ENCODE measurements around the gene YPEL2.

Gene YPEL2

DNA sequence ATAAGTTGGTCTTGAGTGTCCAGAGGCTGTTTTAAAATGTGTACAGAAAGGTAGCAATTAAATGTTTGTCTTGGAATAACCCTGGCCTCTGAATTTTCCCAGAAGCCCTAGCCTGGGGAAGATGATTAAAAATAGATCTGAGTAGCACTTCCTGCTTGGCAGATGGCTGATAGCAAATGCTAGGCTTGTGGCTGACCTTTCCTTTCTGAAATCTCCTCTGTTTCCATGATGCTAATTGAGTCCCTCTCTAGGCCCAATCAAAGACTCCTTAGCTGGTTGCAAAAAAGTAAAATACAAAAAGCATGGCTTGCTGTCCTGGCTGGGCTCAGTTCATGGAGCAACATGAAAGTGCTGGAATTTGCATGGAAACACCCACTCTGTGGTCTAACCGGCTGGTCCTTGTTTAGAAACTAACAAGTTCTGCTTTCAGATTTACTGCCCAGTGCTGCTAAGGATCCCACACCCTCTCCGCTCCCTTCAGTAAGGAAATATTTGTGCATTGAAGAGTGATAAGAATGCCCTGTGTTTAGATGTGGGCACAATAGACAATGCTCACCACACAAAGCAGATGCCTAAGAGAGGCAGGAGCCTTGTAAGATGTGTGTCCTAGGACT, 40.8 kb downstream of the YPEL2 start:
- DNase-seq (ENCODE audit: extremely low spot score): peak; percentile 50
- CTCF ChIA-PET: interaction anchor here (1.5 kb wide), 1 partner anchor 69 kb away, joined by 4 read pairs; no protein-coding TSS in a partner anchor
- TF ChIP-seq, protein P1, sequence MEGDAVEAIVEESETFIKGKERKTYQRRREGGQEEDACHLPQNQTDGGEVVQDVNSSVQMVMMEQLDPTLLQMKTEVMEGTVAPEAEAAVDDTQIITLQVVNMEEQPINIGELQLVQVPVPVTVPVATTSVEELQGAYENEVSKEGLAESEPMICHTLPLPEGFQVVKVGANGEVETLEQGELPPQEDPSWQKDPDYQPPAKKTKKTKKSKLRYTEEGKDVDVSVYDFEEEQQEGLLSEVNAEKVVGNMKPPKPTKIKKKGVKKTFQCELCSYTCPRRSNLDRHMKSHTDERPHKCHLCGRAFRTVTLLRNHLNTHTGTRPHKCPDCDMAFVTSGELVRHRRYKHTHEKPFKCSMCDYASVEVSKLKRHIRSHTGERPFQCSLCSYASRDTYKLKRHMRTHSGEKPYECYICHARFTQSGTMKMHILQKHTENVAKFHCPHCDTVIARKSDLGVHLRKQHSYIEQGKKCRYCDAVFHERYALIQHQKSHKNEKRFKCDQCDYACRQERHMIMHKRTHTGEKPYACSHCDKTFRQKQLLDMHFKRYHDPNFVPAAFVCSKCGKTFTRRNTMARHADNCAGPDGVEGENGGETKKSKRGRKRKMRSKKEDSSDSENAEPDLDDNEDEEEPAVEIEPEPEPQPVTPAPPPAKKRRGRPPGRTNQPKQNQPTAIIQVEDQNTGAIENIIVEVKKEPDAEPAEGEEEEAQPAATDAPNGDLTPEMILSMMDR (IDR thresholded peaks at IDR 0.05; ENCODE audit: control extremely low read depth, extremely low read depth, low read depth, missing control alignments): no peak
- POLR2A ChIA-PET: no interaction called here

DNA sequence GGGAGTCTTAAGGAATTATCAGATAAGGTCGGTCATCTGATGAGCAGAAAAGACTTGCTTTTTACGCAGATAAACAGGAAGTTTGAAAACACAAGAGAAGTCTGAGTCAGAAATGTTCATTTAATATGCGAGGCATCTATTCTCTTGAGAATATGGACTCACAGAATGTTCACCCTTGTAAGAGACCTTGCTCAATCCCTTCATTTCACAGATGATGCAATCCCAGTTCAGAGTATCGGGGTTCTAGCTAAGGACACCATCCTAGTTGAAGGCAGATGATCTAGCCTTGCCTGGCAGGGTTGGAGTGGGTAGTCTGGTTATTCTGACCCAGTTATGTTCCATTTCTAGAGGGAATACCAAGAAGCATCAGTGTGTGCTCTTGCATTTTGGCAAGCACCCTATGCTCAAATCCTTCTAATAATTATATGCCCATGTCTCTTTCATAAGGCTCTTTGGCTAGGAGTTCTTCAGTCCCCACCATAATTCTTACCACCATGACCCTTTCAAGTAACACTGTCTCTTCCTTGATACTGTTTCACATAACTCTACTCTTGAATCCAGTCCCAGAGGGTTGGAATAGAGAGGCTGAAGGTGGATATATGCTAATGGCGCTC, 42.5 kb downstream of the YPEL2 start:
- POLR2A ChIA-PET: no interaction called here
- DNase-seq (ENCODE audit: extremely low spot score): no peak
- TF ChIP-seq, protein P1 (IDR thresholded peaks at IDR 0.05; ENCODE audit: control extremely low read depth, extremely low read depth, low read depth, missing control alignments): no peak
- CTCF ChIA-PET: interaction anchor here (1.4 kb wide), 1 partner anchor 67 kb away, joined by 5 read pairs; no protein-coding TSS in a partner anchor

GRCh38 chr17:59374612-59375011, 43.2 kb downstream of the YPEL2 start:
- DNase-seq (ENCODE audit: extremely low spot score): no peak
- TF ChIP-seq, protein P1 (IDR thresholded peaks at IDR 0.05; ENCODE audit: control extremely low read depth, extremely low read depth, low read depth, missing control alignments): no peak
- ChIA-PET POLR2A (interaction anchor here (0.5 kb wide), 1 partner anchor 1203 kb away, joined by 3 read pairs; no protein-coding TSS in a partner anchor), CTCF (interaction anchor here (1.1 to 1.5 kb wide), 2 partner anchors 9 to 73 kb away, joined by 3 to 4 read pairs; no protein-coding TSS in a partner anchor)

- TF ChIP-seq, protein P1 (IDR thresholded peaks at IDR 0.05; ENCODE audit: control extremely low read depth, extremely low read depth, low read depth, missing control alignments): no peak
- DNase-seq (ENCODE audit: extremely low spot score): peak; percentile 50
- POLR2A ChIA-PET: no interaction called here
- CTCF ChIA-PET: interaction anchor here (0.8 to 1.5 kb wide), 6 partner anchors 10 to 72 kb away, joined by 3 to 4 read pairs (median 4); no protein-coding TSS in a partner anchor
Measured at GRCh38 chr17:59375857-59376256, 44.4 kb downstream of the YPEL2 start.

GRCh38 chr17:59376506-59376905, 45.1 kb downstream of the YPEL2 start:
- ChIA-PET POLR2A (no interaction called here), CTCF (interaction anchor here (1.3 kb wide), 2 partner anchors 9 to 20 kb away, joined by 4 read pairs; no protein-coding TSS in a partner anchor)
- TF ChIP-seq, protein P1 (IDR thresholded peaks at IDR 0.05; ENCODE audit: control extremely low read depth, extremely low read depth, low read depth, missing control alignments): no peak
- DNase-seq (ENCODE audit: extremely low spot score): no peak

- DNase-seq (ENCODE audit: extremely low spot score): no peak
Measured at GRCh38 chr17:59377410-59377809, 46.0 kb downstream of the YPEL2 start.

More at GRCh38 chr17:59377410-59377809, 46.0 kb downstream of the YPEL2 start:
- ChIA-PET POLR2A (no interaction called here), CTCF (interaction anchor here (1.3 kb wide), 2 partner anchors 8 to 19 kb away, joined by 4 read pairs; no protein-coding TSS in a partner anchor)
- TF ChIP-seq, protein P1 (IDR thresholded peaks at IDR 0.05; ENCODE audit: control extremely low read depth, extremely low read depth, low read depth, missing control alignments): no peak

Data from GM10248 (cell line).